Ishikawa (cell line): ENCODE data around the gene TMEM207.

Experiments used
- CEBPB ChIP-seq: IDR thresholded peaks from 2 replicates; pipeline ENCODE4 v1.6.1; 2012
- CREB1 ChIP-seq: IDR thresholded peaks from 2 replicates; pipeline ENCODE4 v1.6.1; 2012; ENCODE audit warnings: low read depth
- EGR1 ChIP-seq: IDR thresholded peaks from 2 replicates; pipeline ENCODE4 v1.6.1; 2012
- EP300 ChIP-seq: IDR thresholded peaks from 2 replicates; pipeline ENCODE4 v1.6.1; 2012; ENCODE audit warnings: borderline replicate concordance
- FOXM1 ChIP-seq: IDR thresholded peaks from 2 replicates; pipeline ENCODE4 v1.6.1; 2012; ENCODE audit warnings: low read depth, borderline replicate concordance
- MAX ChIP-seq: IDR thresholded peaks from 2 replicates; pipeline ENCODE4 v1.6.1; 2012
- NFIC ChIP-seq: IDR thresholded peaks from 2 replicates; pipeline ENCODE4 v1.6.1; 2012
- RAD21 ChIP-seq: IDR thresholded peaks from 2 replicates; pipeline ENCODE4 v1.6.1; 2012; ENCODE audit warnings: low read depth
- REST ChIP-seq: IDR thresholded peaks from 2 replicates; pipeline ENCODE4 v1.6.1; 2012; ENCODE audit warnings: low read depth, mild to moderate bottlenecking
- TAF1 ChIP-seq: IDR thresholded peaks from 2 replicates; pipeline ENCODE4 v1.6.1; 2012; ENCODE audit warnings: low read depth, mild to moderate bottlenecking
- TCF12 ChIP-seq: IDR thresholded peaks from 2 replicates; pipeline ENCODE4 v1.6.1; 2012; ENCODE audit warnings: low read depth
- TEAD4 ChIP-seq: IDR thresholded peaks from 2 replicates; pipeline ENCODE4 v1.6.1; 2012
- USF1 ChIP-seq: IDR thresholded peaks from 2 replicates; pipeline ENCODE4 v1.6.1; 2012
- YY1 ChIP-seq: IDR thresholded peaks from 2 replicates; pipeline ENCODE4 v1.6.1; 2012; ENCODE audit warnings: low read depth
- ZBTB7A ChIP-seq: IDR thresholded peaks from 2 replicates; pipeline ENCODE4 v1.6.1; 2012; ENCODE audit warnings: low read depth

Gene TMEM207

GRCh38 chr3:190492129-190492528, 42.4 kb upstream of the TMEM207 start:
- TF ChIP-seq FOXM1, result no peak
- TF ChIP-seq USF1, result no peak
- TF ChIP-seq EGR1, result no peak
- no peak for TF ChIP-seq CREB1
- TF ChIP-seq TEAD4, result no peak
- TF ChIP-seq NFIC, result no peak
- TF ChIP-seq ZBTB7A, result no peak
- no peak for TF ChIP-seq REST
- no peak for TF ChIP-seq TAF1
- no peak for TF ChIP-seq YY1
- no peak for TF ChIP-seq RAD21
- no peak for TF ChIP-seq EP300
- no peak for TF ChIP-seq MAX

GRCh38 chr3:190491533-190492054, 41.9 kb upstream of the TMEM207 start:
- no peak for TF ChIP-seq FOXM1

GRCh38 chr3:190486908-190487607, 37.4 kb upstream of the TMEM207 start:
- TF ChIP-seq TCF12 (no peak), EP300 (no peak), USF1 (no peak), CEBPB (no peak), TEAD4 (no peak), ZBTB7A (no peak), CREB1 (no peak), FOXM1 (no peak), MAX (no peak), REST (no peak), TAF1 (no peak), NFIC (no peak), EGR1 (no peak), RAD21 (no peak), YY1 (no peak)

GRCh38 chr3:190486533-190486864, 36.8 kb upstream of the TMEM207 start:
- TF ChIP-seq EP300 (no peak), TEAD4 (no peak), ZBTB7A (no peak), REST (no peak), EGR1 (no peak), TCF12 (no peak), RAD21 (no peak), FOXM1 (no peak), MAX (no peak), CEBPB (no peak)
